Heart right ventricle (tissue), 16 donors: ENCODE data around the gene H2AZ2. TPM values are rescaled to one million over a fixed set of nuclear protein-coding genes. Genes with fewer than 3 reads are reported as not detected.
"Not testable (repeated sequence)": the region's sequence is repeated elsewhere in the genome, so short reads cannot be mapped to it uniquely, and the experiment has no call there.

Experiments
- ATAC-seq, 8 donors: fragments of 200-7000 bp; cut with Tn5 transposase; one replicate each; pipeline ENCODE4 v1.9.1; 2020; ENCODE audit warnings: mild to moderate bottlenecking in 8 of 8, moderate library complexity in 8 of 8, moderate number of reproducible peaks in 1 of 8
- DNase-seq, 2 donors: peaks; one replicate each; pipeline ENCODE4 v3.0.0-alpha.2; 2020
- H3K27ac ChIP-seq, 10 donors: fragments of 200-600 bp; sonication (generic) in 2 of 10; one replicate each; pipeline versions ENCODE4 v1.5.0 to v1.8.0; 2020 to 2022; ENCODE audit warnings: mild to moderate bottlenecking in 3 of 10
- H3K27me3 ChIP-seq, 7 donors: fragments of 200-600 bp; one replicate each; pipeline ENCODE4 v1.8.0; 2021 to 2022; ENCODE audit warnings: mild to moderate bottlenecking in 2 of 7
- H3K36me3 ChIP-seq, 9 donors: fragments of 200-600 bp; sonication (generic) in 1 of 9; one replicate each; pipeline versions ENCODE4 v1.5.0 to v1.8.0; 2020 to 2022; ENCODE audit warnings: mild to moderate bottlenecking in 2 of 9
- H3K4me1 ChIP-seq, 9 donors: fragments of 200-600 bp; sonication (generic) in 1 of 9; one replicate each; pipeline versions ENCODE4 v1.5.0 to v1.8.0; 2020 to 2022; ENCODE audit warnings: mild to moderate bottlenecking in 4 of 9
- H3K4me3 ChIP-seq, 10 donors: fragments of 200-600 bp; sonication (generic) in 2 of 10; one replicate each; pipeline versions ENCODE4 v1.5.0 to v1.8.0; 2020 to 2022; ENCODE audit warnings: mild to moderate bottlenecking in 7 of 10, moderate library complexity in 2 of 10
- H3K9me3 ChIP-seq, 11 donors: fragments of 200-600 bp in 10 of 11; sonication (generic) in 2 of 11; one replicate each; pipeline versions ENCODE4 v1.5.0 to v1.8.0; 2013 to 2022; ENCODE audit warnings: mild to moderate bottlenecking in 2 of 11, control low read depth in 1 of 11, moderate library complexity in 1 of 11
- WGBS, 2 donors: extraction: QIAGEN DNeasy Blood & Tissue Kit; methylation state at CpG; one replicate each; pipeline ENCODE4 v1.1.7; 2013; ENCODE audit warnings: inconsistent platforms in 1 of 2; 5-methylcytosine and 5-hydroxymethylcytosine counted together
- intact Hi-C, 10 donors: fragments of 100-400 bp; cut with DNase I; formaldehyde crosslinking; loops; one replicate each; pipeline versions ENCODE4 v1.11.1 to v1.14.2; 2022
- polyA plus RNA-seq, 2 donors: library from polyadenylated mRNA; stranded (reverse); fragments of 200-250 nt; gene quantifications; one replicate each; pipeline ENCODE4 v1.2.3, GENCODE V29; 2013
- total RNA-seq, 10 donors: library from RNA; stranded (reverse); fragmentation: NEBNext Ultra II Directional in 3 of 10; extraction: Animal tissue kit (Norgen Biotek cat#: 25700) in 3 of 10; gene quantifications; one replicate each; pipeline versions ENCODE4 v1.2.1 to v1.2.4, GENCODE V29; 2021 to 2023
- TF ChIP-seq, protein P1 (sequence below), 9 donors: fragments of 200-600 bp; sonication (generic) in 2 of 9; IDR thresholded peaks; one replicate each; pipeline versions ENCODE4 v1.5.0 to v1.8.0; 2021 to 2022; ENCODE audit warnings: antibody characterized with exemption in 9 of 9, mild to moderate bottlenecking in 5 of 9, moderate library complexity in 1 of 9
- donor health status: Arrhythmogenic right ventricular cardiomyopathy.
- donor health status: ischemic (EF 13 %, LVEDD 7.1; RV severe dilation, severe dysfunction).
- donor health status: healthy with polysubstance abuse.
- donor health status: DM: no; HTN: yes; CAD: no.
- donor health status: DM: no; HTN: no; CAD: no.
- donor health status: ischemic (EF 25% LVEDD 6.9; RV normal size, moderate dysfunction).
- donor health status: ischemic (EF 25% LVEDD 5.7; RV mildly dilated, moderate dysfunction).
- donor health status: healthy.
- donor health status: DM: yes; HTN: yes; CAD: no.
- donor health status: Ischemic cardiomyopathy.
- donor health status: ischemic (EF 35%, LVEDD 5.7; RV mildly dilated, moderate dysfunction).
- donor health status: nonischemic (EF 11% LVEDD 7.7; RV severe dilation, severe dysfunction).
- donor health status: DM: yes; HTN: yes; CAD: no.
- donor health status: PGD.
- donor health status: ischemic (EF 29% LVEDD 5.4; RV normal size, mild dysfunction).
- donor health status: nonischemic (EF 23%, LVEDD 6.1; RV moderate dilation, normal function).

H2AZ2 gene
- total and polyA plus RNA-seq, 12 donors: 109 to 280 (median 257) TPM

DNA sequence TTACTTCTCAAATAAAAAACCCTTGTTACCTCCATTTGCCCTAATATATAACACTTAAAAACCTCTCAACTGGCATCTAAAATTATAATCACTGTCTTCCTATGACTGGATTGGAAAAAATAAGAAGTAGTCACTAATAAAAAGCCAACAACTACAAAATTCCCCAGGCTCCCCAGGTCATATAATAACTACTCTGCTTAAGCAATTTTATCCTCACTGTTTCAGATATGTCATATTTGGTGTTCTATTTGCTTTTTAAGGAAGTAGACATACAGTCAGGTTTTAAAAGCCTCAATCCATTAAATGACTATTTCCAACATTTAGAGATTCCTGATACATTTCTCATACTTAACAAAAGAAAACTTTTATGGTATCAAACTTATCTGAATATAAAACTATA is 2.4 kb downstream of the H2AZ2 start:
- H3K27ac ChIP-seq: peak overlapping the region in 7 of 10 donors; percentile 1 to 96 (median 36)
- H3K4me3 ChIP-seq: peak overlapping the region in 2 of 10 donors; percentile 16 to 58
- no peaks in the 10 kb centered on the region for H3K9me3 ChIP-seq
- peaks cover 0 to 28% (median 11%) of the 10 kb centered on the region in 9 donors for H3K36me3 ChIP-seq
- DNase-seq (no peak), ATAC-seq (no peak)
- intact Hi-C loops: loop anchor here in 9 of 10 donors (5.0 to 10.0 kb wide), 11 partner anchors 37 to 263 kb away; partner anchors contain the start of genes PPIA (in 4 of the 9), OGDH (in 2 of the 9), TMED4 (in 2 of the 9) and PURB (in 1 of the 9)
- peaks cover 0 to 72% (median 47%) of the 10 kb centered on the region in 9 donors for H3K4me1 ChIP-seq
- TF ChIP-seq, protein P1, sequence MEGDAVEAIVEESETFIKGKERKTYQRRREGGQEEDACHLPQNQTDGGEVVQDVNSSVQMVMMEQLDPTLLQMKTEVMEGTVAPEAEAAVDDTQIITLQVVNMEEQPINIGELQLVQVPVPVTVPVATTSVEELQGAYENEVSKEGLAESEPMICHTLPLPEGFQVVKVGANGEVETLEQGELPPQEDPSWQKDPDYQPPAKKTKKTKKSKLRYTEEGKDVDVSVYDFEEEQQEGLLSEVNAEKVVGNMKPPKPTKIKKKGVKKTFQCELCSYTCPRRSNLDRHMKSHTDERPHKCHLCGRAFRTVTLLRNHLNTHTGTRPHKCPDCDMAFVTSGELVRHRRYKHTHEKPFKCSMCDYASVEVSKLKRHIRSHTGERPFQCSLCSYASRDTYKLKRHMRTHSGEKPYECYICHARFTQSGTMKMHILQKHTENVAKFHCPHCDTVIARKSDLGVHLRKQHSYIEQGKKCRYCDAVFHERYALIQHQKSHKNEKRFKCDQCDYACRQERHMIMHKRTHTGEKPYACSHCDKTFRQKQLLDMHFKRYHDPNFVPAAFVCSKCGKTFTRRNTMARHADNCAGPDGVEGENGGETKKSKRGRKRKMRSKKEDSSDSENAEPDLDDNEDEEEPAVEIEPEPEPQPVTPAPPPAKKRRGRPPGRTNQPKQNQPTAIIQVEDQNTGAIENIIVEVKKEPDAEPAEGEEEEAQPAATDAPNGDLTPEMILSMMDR (IDR thresholded peaks at IDR 0.05): no peak
- H3K27me3 ChIP-seq: no peaks in the 10 kb centered on the region

DNA sequence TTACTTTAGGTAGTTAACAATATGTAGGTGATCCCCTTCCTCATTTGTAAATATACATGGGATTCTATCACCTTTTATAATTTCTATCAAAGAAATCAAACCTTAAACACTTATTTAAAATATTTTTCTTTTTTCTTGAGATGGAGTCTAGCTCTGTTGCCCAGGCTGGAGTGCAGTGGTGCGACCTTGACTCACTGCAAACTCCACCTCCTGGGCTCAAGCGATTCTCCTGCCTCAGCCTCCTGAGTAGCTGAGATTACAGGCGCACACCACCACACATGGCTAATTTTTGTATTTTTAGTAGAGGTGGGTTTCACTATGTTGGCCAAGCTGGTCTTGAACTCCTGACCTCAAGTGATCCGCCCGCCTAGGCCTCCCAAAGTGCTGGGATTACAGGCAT is 4.4 kb downstream of the H2AZ2 start:
- not testable (repeated sequence) for H3K9me3 ChIP-seq, H3K27me3 ChIP-seq, DNase-seq, ATAC-seq, H3K4me3 ChIP-seq
- Histone ChIP-seq H3K36me3 (peaks cover 0 to 48% (median 27%) of the 10 kb centered on the region in 9 donors), H3K4me1 (peaks cover 0 to 65% (median 36%) of the 10 kb centered on the region in 9 donors), H3K27ac (peak overlapping the region in 1 of 10 donors; percentile 51)
- WGBS, 2 donors: 94 to 98% methylated on average over 5 of the region's 5 CpGs
- intact Hi-C loops: loop anchor here in 3 of 10 donors (2.0 to 10.0 kb wide), 4 partner anchors 47 to 259 kb away; partner anchors contain the start of genes PPIA (in 2 of the 3), TMED4 (in 1 of the 3) and ZMIZ2 (in 1 of the 3)

DNA sequence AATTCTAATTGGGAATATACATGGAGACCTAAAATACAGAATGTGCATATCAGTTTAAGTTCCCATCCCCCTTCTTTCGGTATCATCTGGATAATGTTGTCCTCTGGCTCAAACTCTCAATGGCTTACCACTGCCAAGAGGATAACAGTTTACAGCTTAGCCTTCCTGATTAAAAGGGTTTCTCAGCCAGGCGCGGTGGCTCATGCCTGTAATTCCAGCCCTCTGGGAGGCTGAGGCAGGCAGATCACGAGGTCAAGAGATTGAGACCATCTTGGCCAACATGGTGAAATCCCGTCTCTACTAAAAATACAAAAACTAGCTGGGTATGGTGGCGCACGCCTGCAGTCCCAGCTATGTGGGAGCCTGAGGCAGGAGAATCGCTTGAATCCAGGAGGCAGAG is 5.2 kb downstream of the H2AZ2 start:
- H3K4me1 ChIP-seq: peaks cover 0 to 65% (median 36%) of the 10 kb centered on the region in 9 donors
- DNase-seq: peak; percentile 31 to 36
- 51 to 58% methylated on average over 8 of the region's 8 CpGs for WGBS, 2 donors

DNA sequence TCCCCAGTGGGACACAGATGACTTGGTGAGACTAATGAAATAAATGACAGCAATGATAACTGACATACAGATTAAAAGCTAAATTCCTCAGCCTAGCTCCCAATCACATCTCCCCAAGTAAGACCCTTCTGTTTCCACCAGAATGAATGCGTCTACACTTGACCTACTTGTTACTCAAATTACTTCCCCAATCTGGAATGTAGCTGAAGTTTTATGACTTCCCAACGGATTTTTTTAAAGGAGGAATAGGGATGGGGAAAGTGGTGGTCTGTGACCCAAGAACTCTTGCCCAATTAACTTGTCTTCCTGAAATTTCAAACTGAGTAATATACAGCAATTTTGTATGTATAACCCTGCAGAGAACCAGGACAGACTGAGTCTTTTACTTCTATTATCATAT is 9.1 kb downstream of the H2AZ2 start:
- 66 to 67% methylated on average over 2 of the region's 2 CpGs for WGBS, 2 donors
- DNase-seq (no peak), ATAC-seq (no peak)
- intact Hi-C loops: no loop called here
- H3K27me3 ChIP-seq: no peaks in the 10 kb centered on the region
- TF ChIP-seq, protein P1 (IDR thresholded peaks at IDR 0.05): no peak
- H3K36me3 ChIP-seq: peaks cover 0 to 95% (median 50%) of the 10 kb centered on the region in 9 donors
- H3K4me3 ChIP-seq: no peak overlapping the region
- peaks cover 0 to 33% (median 12%) of the 10 kb centered on the region in 9 donors for H3K4me1 ChIP-seq
- H3K27ac ChIP-seq: no peak overlapping the region
- no peaks in the 10 kb centered on the region for H3K9me3 ChIP-seq

More for the DNA sequence above, 5.2 kb downstream of the H2AZ2 start:
- ATAC-seq: peak in 5 of 8 donors; percentile 35 to 61 (median 49)
- H3K27me3 ChIP-seq, H3K9me3 ChIP-seq, H3K4me3 ChIP-seq: not testable (repeated sequence)
- H3K36me3 ChIP-seq: peaks cover 0 to 56% (median 32%) of the 10 kb centered on the region in 9 donors
- H3K27ac ChIP-seq: peak overlapping the region in 8 of 10 donors; percentile 0 to 83 (median 44)
- intact Hi-C loops: loop anchor here in 3 of 10 donors (2.0 to 10.0 kb wide), 4 partner anchors 46 to 258 kb away; partner anchors contain the start of genes PPIA (in 2 of the 3), TMED4 (in 1 of the 3) and ZMIZ2 (in 1 of the 3)

DNA sequence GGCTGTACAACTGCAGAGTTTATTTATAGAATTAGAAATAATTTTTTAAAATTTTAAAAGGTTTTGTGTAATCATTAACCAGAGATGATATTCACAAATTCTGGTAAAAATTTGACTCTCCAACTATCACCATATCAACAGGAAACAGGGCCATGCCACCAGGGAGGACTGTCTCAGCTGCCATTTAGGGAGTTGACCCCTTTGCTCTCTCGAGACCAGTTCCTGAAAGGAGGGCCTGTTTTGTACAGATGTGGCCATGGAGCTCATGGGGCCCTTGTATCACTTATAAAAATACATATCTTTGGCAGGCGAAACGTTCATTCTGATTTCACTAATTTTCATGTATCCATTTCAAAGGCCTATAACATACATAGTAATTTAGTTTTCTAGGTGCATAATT is 20.3 kb downstream of the H2AZ2 start:
- Histone ChIP-seq H3K36me3 (peaks cover 0 to 74% (median 36%) of the 10 kb centered on the region in 9 donors), H3K27ac (peak overlapping the region in 3 of 10 donors; percentile 21 to 30 (median 23)), H3K4me1 (peaks cover 0 to 21% (median 0%) of the 10 kb centered on the region in 9 donors), H3K27me3 (no peaks in the 10 kb centered on the region), H3K4me3 (no peak overlapping the region), H3K9me3 (no peaks in the 10 kb centered on the region)
- WGBS, 2 donors: 62 to 73% methylated on average over 3 of the region's 3 CpGs
- TF ChIP-seq, protein P1 (IDR thresholded peaks at IDR 0.05): no peak
- DNase-seq (no peak), ATAC-seq (peak in 1 of 8 donors; percentile 38)
- intact Hi-C loops: no loop called here
